ENCODE data around the gene DAPL1.

DNA sequence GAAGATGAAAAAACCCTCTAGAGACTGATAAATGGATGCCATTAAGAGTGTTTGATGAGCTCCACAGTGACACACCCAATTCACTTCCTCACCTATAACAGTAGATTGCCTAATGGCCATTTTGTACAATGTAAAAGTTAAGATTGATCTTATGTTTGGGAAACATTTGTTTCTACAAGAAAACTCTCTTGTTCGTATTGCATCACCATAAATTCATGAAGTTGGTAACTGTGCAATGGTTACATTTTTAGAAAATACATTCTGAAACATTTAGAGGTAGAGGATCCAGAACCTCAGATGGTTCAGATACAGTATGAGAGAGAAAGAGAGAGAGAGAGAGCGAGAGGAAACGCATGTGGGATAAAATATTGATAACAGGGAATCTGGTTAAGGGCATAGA lies 31.8 kb downstream of the DAPL1 start:
- TF ChIP-seq POLR2A (IDR thresholded peaks at IDR 0.05), result no peak
- TF ChIP-seq, protein P1, sequence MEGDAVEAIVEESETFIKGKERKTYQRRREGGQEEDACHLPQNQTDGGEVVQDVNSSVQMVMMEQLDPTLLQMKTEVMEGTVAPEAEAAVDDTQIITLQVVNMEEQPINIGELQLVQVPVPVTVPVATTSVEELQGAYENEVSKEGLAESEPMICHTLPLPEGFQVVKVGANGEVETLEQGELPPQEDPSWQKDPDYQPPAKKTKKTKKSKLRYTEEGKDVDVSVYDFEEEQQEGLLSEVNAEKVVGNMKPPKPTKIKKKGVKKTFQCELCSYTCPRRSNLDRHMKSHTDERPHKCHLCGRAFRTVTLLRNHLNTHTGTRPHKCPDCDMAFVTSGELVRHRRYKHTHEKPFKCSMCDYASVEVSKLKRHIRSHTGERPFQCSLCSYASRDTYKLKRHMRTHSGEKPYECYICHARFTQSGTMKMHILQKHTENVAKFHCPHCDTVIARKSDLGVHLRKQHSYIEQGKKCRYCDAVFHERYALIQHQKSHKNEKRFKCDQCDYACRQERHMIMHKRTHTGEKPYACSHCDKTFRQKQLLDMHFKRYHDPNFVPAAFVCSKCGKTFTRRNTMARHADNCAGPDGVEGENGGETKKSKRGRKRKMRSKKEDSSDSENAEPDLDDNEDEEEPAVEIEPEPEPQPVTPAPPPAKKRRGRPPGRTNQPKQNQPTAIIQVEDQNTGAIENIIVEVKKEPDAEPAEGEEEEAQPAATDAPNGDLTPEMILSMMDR (IDR thresholded peaks at IDR 0.05), result no peak
- no peak for TF ChIP-seq POLR2AphosphoS5 (IDR thresholded peaks at IDR 0.05)

Data from stomach (tissue), 4 donors.